GM19397 (cell line): ENCODE results near the gene MVB12B.

Experiments
- ATAC-seq: cut with Tn5 transposase; IDR thresholded peaks from one replicate; pipeline ENCODE4 v1.9.1; 2021; ENCODE audit warnings: mild to moderate bottlenecking, moderate library complexity; ENCODE audit not compliant: unreplicated experiment

MVB12B gene

GRCh38 chr9:126448865-126449577, 122.4 kb downstream of the MVB12B start:
- ATAC-seq = no peak

- ATAC-seq = no peak
These were observed 123.4 kb downstream of the MVB12B start for GRCh38 chr9:126449725-126450667.

- ATAC-seq = no peak
These were observed 124.1 kb downstream of the MVB12B start for GRCh38 chr9:126450668-126451205.

GRCh38 chr9:126451316-126451885, 124.8 kb downstream of the MVB12B start:
- no peak for ATAC-seq

- ATAC-seq = no peak
These were observed 125.5 kb downstream of the MVB12B start for GRCh38 chr9:126452106-126452505.

GRCh38 chr9:126453156-126453963, 126.7 kb downstream of the MVB12B start:
- no peak for ATAC-seq

- ATAC-seq = no peak
These were observed 127.6 kb downstream of the MVB12B start for GRCh38 chr9:126454215-126454614.

GRCh38 chr9:126454795-126455194, 128.2 kb downstream of the MVB12B start:
- no peak for ATAC-seq

- ATAC-seq = no peak
These were observed 130.0 kb downstream of the MVB12B start for GRCh38 chr9:126456441-126457174.

GRCh38 chr9:126457175-126457547, 130.5 kb downstream of the MVB12B start:
- no peak for ATAC-seq

- ATAC-seq = no peak
These were observed 131.3 kb downstream of the MVB12B start for GRCh38 chr9:126457890-126458289.

GRCh38 chr9:126459126-126459525, 132.5 kb downstream of the MVB12B start:
- no peak for ATAC-seq

- no peak for ATAC-seq
These were observed 132.9 kb downstream of the MVB12B start for GRCh38 chr9:126459546-126459945.

GRCh38 chr9:126459965-126460843, 133.6 kb downstream of the MVB12B start:
- no peak for ATAC-seq

GRCh38 chr9:126461029-126461428, 134.4 kb downstream of the MVB12B start:
- ATAC-seq = no peak

GRCh38 chr9:126461608-126462007, 135.0 kb downstream of the MVB12B start:
- no peak for ATAC-seq

GRCh38 chr9:126462617-126463016, 136.0 kb downstream of the MVB12B start:
- ATAC-seq = no peak

GRCh38 chr9:126463426-126463825, 136.8 kb downstream of the MVB12B start:
- ATAC-seq = no peak
